H1 (cell line): ENCODE results near the gene MAPKAPK5.

Source experiments
- MAFK ChIP-seq: IDR thresholded peaks from 2 replicates; pipeline ENCODE4 v1.6.1; 2012; ENCODE audit warnings: low read depth, mild to moderate bottlenecking, improper control_type of control experiment, low read length
- POLR2A ChIP-seq, 2 experiments: IDR thresholded peaks; 1 replicate in 1 of 2; 2 replicates in 1 of 2; pipeline ENCODE4 v1.6.1; 2011; ENCODE audit warnings: low read depth in 2 of 2, low read length in 2 of 2, mild to moderate bottlenecking in 2 of 2; ENCODE audit errors: control extremely low read depth in 1 of 2
- ZNF274 ChIP-seq: IDR thresholded peaks from 2 replicates; pipeline ENCODE4 v1.7.0; 2012; ENCODE audit warnings: low read length, borderline replicate concordance; ENCODE audit errors: extremely low read depth
- TF ChIP-seq, protein P1 (sequence below): IDR thresholded peaks from 2 replicates; pipeline ENCODE4 v1.6.1; 2011; ENCODE audit warnings: low read depth, mild to moderate bottlenecking, low read length; ENCODE audit not compliant: insufficient read depth
- TF ChIP-seq, protein P2 (sequence below): IDR thresholded peaks from 2 replicates; pipeline ENCODE4 v1.6.1; 2011; ENCODE audit warnings: low read length, improper control_type of control experiment
- TF ChIP-seq, protein P3 (sequence below), 3 experiments: IDR thresholded peaks; 1 replicate in 2 of 3; 2 replicates in 1 of 3; pipeline versions ENCODE4 v1.5.1 to v1.6.1; 2011; ENCODE audit warnings: low read length in 3 of 3, mild to moderate bottlenecking in 3 of 3, inconsistent platforms in 2 of 3, low read depth in 1 of 3, moderate library complexity in 1 of 3; ENCODE audit not compliant: insufficient read depth in 1 of 3; ENCODE audit errors: control extremely low read depth in 1 of 3

DNA sequence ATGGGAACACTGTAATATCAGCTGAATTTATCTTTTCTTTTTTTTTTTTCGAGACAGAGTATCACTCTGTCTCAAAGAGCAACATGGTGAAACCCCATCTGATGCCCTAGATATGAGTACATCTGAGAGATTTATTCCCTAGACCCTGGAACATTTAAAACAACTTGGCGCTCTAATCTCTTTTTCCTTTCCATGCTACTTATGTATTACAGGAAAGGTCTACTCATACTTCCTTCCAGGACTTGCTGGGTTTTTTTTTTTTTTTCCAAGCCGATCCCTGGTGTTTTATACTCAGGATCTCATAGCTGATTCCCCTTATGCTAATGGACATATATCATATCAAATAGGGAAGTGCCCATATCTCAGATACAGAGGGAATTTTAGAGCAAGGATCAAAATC lies 83.1 kb downstream of the MAPKAPK5 start:
- no peak for TF ChIP-seq MAFK
- TF ChIP-seq, protein P1, sequence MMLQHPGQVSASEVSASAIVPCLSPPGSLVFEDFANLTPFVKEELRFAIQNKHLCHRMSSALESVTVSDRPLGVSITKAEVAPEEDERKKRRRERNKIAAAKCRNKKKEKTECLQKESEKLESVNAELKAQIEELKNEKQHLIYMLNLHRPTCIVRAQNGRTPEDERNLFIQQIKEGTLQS: no peak
- TF ChIP-seq, protein P2, sequence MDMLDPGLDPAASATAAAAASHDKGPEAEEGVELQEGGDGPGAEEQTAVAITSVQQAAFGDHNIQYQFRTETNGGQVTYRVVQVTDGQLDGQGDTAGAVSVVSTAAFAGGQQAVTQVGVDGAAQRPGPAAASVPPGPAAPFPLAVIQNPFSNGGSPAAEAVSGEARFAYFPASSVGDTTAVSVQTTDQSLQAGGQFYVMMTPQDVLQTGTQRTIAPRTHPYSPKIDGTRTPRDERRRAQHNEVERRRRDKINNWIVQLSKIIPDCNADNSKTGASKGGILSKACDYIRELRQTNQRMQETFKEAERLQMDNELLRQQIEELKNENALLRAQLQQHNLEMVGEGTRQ: no peak
- TF ChIP-seq ZNF274: no peak
- TF ChIP-seq, protein P3, sequence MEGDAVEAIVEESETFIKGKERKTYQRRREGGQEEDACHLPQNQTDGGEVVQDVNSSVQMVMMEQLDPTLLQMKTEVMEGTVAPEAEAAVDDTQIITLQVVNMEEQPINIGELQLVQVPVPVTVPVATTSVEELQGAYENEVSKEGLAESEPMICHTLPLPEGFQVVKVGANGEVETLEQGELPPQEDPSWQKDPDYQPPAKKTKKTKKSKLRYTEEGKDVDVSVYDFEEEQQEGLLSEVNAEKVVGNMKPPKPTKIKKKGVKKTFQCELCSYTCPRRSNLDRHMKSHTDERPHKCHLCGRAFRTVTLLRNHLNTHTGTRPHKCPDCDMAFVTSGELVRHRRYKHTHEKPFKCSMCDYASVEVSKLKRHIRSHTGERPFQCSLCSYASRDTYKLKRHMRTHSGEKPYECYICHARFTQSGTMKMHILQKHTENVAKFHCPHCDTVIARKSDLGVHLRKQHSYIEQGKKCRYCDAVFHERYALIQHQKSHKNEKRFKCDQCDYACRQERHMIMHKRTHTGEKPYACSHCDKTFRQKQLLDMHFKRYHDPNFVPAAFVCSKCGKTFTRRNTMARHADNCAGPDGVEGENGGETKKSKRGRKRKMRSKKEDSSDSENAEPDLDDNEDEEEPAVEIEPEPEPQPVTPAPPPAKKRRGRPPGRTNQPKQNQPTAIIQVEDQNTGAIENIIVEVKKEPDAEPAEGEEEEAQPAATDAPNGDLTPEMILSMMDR (IDR thresholded peaks at IDR 0.05; ENCODE audit: control extremely low read depth in 1 of 3, insufficient read depth in 1 of 3, low read depth in 1 of 3, low read length in 3 of 3): no peak
- TF ChIP-seq POLR2A (IDR thresholded peaks at IDR 0.05; ENCODE audit: control extremely low read depth in 1 of 2, low read depth in 2 of 2, low read length in 2 of 2): no peak
